GM12878 (cell line): ENCODE data around the gene CAMK2G. TPM values are rescaled to one million over a fixed set of nuclear protein-coding genes. Genes with fewer than 3 reads are reported as not detected.

Source experiments
- ATAC-seq: fragments of 200-7000 bp; cut with Tn5 transposase; 3 replicates; pipeline ENCODE4 v1.9.1; 2020; ENCODE audit warnings: mild to moderate bottlenecking, moderate library complexity
- BruUV-seq: library from RNA; stranded (reverse); fragments of 400-500 nt; replicated peaks from 2 replicates; lab custom pipeline; 2021; lab: Mats Ljungman, UMichigan
- CTCF ChIA-PET: fragments of 300-600 bp; sonication (Branson Sonifier 250); formaldehyde crosslinking; extraction: SDS; loops from one replicate; lab custom pipeline; 2021; ENCODE audit warnings: inconsistent platforms; lab: Yijun Ruan, JAX
- POLR2A ChIA-PET: fragments of 350-600 bp; formaldehyde crosslinking; extraction: SDS; loops from one replicate; lab custom pipeline; 2021; ENCODE audit warnings: inconsistent platforms; lab: Charles Lee
- RAD21 ChIA-PET: fragments of 300-600 bp; sonication (Branson Sonifier 250); formaldehyde crosslinking; loops from one replicate; lab custom pipeline; 2023; ENCODE audit warnings: antibody characterized with exemption; ENCODE audit not compliant: unreplicated experiment; lab: Charles Lee
- SMC1A ChIA-PET: fragments of 300-600 bp; sonication (Branson Sonifier 250); formaldehyde crosslinking; loops from one replicate; lab custom pipeline; 2023; ENCODE audit not compliant: unreplicated experiment, uncharacterized antibody; lab: Charles Lee
- DNase-seq: peaks from one replicate; pipeline ENCODE4 v3.0.0-alpha.2; 2011; ENCODE audit warnings: low read depth, low spot score
- FAIRE-seq: peaks from 3 replicates; lab custom pipeline; 2011; peaks lifted over from hg19 to GRCh38; lab: Jason Lieb, UNC
- H2AFZ ChIP-seq: 2 replicates; pipeline ENCODE4 v1.6.0; 2011; ENCODE audit warnings: low read depth, low read length, control low read depth; ENCODE audit not compliant: control insufficient read depth
- H3K27ac ChIP-seq: 2 replicates; pipeline ENCODE4 v1.5.1; 2011; ENCODE audit warnings: control low read depth; ENCODE audit not compliant: control insufficient read depth, insufficient read depth
- H3K27me3 ChIP-seq, 2 experiments: replicated peaks in 1 of 2; 2 replicates each; pipeline versions ENCODE4 v1.6.0 to v1.6.1; 2011; ENCODE audit warnings: low read length in 1 of 2; ENCODE audit not compliant: control insufficient read depth in 2 of 2, insufficient read depth in 2 of 2
- H3K36me3 ChIP-seq, 2 experiments: 2 replicates each; pipeline ENCODE4 v1.5.1; 2011; ENCODE audit warnings: low read length in 1 of 2; ENCODE audit not compliant: control insufficient read depth in 2 of 2, insufficient read depth in 2 of 2
- H3K4me1 ChIP-seq: 2 replicates; pipeline ENCODE4 v1.6.1; 2011; ENCODE audit warnings: mild to moderate bottlenecking, low read length, moderate library complexity, mixed read lengths; ENCODE audit not compliant: control insufficient read depth, insufficient read depth
- H3K4me2 ChIP-seq: 2 replicates; pipeline ENCODE4 v1.6.0; 2011; ENCODE audit warnings: control low read depth; ENCODE audit not compliant: control insufficient read depth, insufficient read depth
- H3K4me3 ChIP-seq: fragments of 200-600 bp; sonication (generic); 2 replicates; pipeline ENCODE4 v1.5.1; 2016
- H3K79me2 ChIP-seq: 2 replicates; pipeline ENCODE4 v1.6.0; 2011; ENCODE audit warnings: low read length; ENCODE audit not compliant: control insufficient read depth, insufficient read depth
- H3K9ac ChIP-seq: 2 replicates; pipeline ENCODE4 v1.8.0; 2011; ENCODE audit warnings: low read length, control low read depth, mixed read lengths; ENCODE audit not compliant: control insufficient read depth, insufficient read depth
- H3K9me3 ChIP-seq: replicated peaks from 3 replicates; pipeline ENCODE4 v1.5.1; 2011; ENCODE audit warnings: mild to moderate bottlenecking, low read length; ENCODE audit not compliant: control insufficient read depth, insufficient read depth
- H4K20me1 ChIP-seq: 2 replicates; pipeline ENCODE4 v1.6.0; 2011; ENCODE audit not compliant: control insufficient read depth, insufficient read depth
- CEBPZ ChIP-seq: fragments of 150-350 bp; IDR thresholded peaks from 2 replicates; pipeline ENCODE4 v1.6.1; 2016; ENCODE audit warnings: low read depth, low read length
- E2F8 ChIP-seq: fragments of 450-650 bp; IDR thresholded peaks from 2 replicates; pipeline ENCODE4 v1.6.1; 2018; ENCODE audit warnings: mild to moderate bottlenecking, low read depth, moderate library complexity; ENCODE audit not compliant: partially characterized antibody
- ELK1 ChIP-seq: IDR thresholded peaks from 2 replicates; pipeline ENCODE4 v1.6.1; 2012; ENCODE audit warnings: low read depth, low read length, improper control_type of control experiment
- KDM1A ChIP-seq: fragments of 200-600 bp; sonication (generic); IDR thresholded peaks from 2 replicates; pipeline ENCODE4 v1.6.1; 2016; ENCODE audit warnings: borderline replicate concordance
- MXI1 ChIP-seq: fragments of 150-350 bp; IDR thresholded peaks from 2 replicates; pipeline ENCODE4 v1.6.1; 2011; ENCODE audit warnings: low read depth, mild to moderate bottlenecking, inconsistent platforms, low read length, improper control_type of control experiment
- PKNOX1 ChIP-seq: fragments of 450-650 bp; IDR thresholded peaks from 2 replicates; pipeline ENCODE4 v1.6.1; 2016; ENCODE audit warnings: mild to moderate bottlenecking
- SIN3A ChIP-seq: IDR thresholded peaks from 2 replicates; pipeline ENCODE4 v1.6.1; 2012; ENCODE audit warnings: low read depth, low read length, improper control_type of control experiment
- SMAD5 ChIP-seq: IDR thresholded peaks from 2 replicates; pipeline ENCODE4 v1.6.1; 2016; ENCODE audit warnings: antibody characterized with exemption, low read depth
- SMC3 ChIP-seq: IDR thresholded peaks from 2 replicates; pipeline ENCODE4 v1.6.1; 2011; ENCODE audit warnings: low read length, improper control_type of control experiment, borderline replicate concordance
- ZNF24 ChIP-seq: fragments of 450-650 bp; IDR thresholded peaks from 2 replicates; pipeline ENCODE4 v1.6.1; 2017; ENCODE audit warnings: antibody characterized with exemption, mild to moderate bottlenecking
- ZNF274 ChIP-seq: IDR thresholded peaks from one replicate; pipeline ENCODE4 v1.8.0; 2011; ENCODE audit not compliant: insufficient read length, insufficient read depth
- WGBS: methylation state at CpG from one replicate; pipeline ENCODE4 v1.1.6; 2016; ENCODE audit warnings: low lambda C conversion rate; ENCODE audit not compliant: insufficient replicate concordance, insufficient coverage; ENCODE audit errors: missing lambda C conversion rate; 5-methylcytosine and 5-hydroxymethylcytosine counted together
- in situ Hi-C: fragments of 300-500 bp; cut with MboI; formaldehyde crosslinking; loops from 9 replicates; pipeline ENCODE4 v1.14.3; 2018; ENCODE audit warnings: mixed read lengths
- intact Hi-C: fragments of 100-400 bp; cut with micrococcal nuclease; formaldehyde crosslinking; loops from one replicate; pipeline ENCODE4 v1.14.2; 2022; ENCODE audit not compliant: unreplicated experiment
- polyA plus RNA-seq, 11 experiments: library from polyadenylated mRNA; depleted of rRNA in 4 of 11; unstranded in 6 of 11; stranded (reverse) in 5 of 11; fragments of >200 nt; fragmentation: Nextera tagmentation in 4 of 11; fragmentation: Illumina TruSeq in 1 of 11; extraction: Ambion mirVana in 4 of 11; extraction: Trizol in 1 of 11; gene quantifications; 1 replicate in 1 of 11; 2 replicates in 10 of 11; pipeline versions ENCODE4 v1.2.1 to v1.2.3, GENCODE V29; 2011 to 2016; ENCODE audit warnings: inconsistent platforms in 2 of 11, missing spikeins in 2 of 11, low read depth in 1 of 11
- total RNA-seq, 4 experiments: library from RNA; depleted of rRNA in 3 of 4; stranded (reverse); fragments of >200 nt in 3 of 4; fragmentation: Illumina TruSeq in 1 of 4; extraction: Trizol in 1 of 4; gene quantifications; 2 replicates each; pipeline versions ENCODE4 v1.2.1 to v1.2.3, GENCODE V29; 2013 to 2021

Gene CAMK2G
- total and polyA plus RNA-seq, 10 of the 15 experiments (the other 5 are each of a cell fraction or from before 2014, with no cell fraction given): 5.5 to 24.3 (median 16.9) TPM

- RAD21 ChIA-PET: interaction anchor here (1.3 kb wide), 1 partner anchor 43 kb away, joined by 4 read pairs; no protein-coding TSS in a partner anchor
- H4K20me1 ChIP-seq: no peaks in the 10 kb centered on the region
- CTCF ChIA-PET: interaction anchor here (0.6 to 1.0 kb wide), 2 partner anchors 10 to 428 kb away, joined by 3 read pairs; no protein-coding TSS in a partner anchor
- DNase-seq (no peak), FAIRE-seq (no peak), ATAC-seq (no peak)
- in situ Hi-C loops (no loop called here), intact Hi-C loops (no loop called here)
- no peaks in the 10 kb centered on the region for H3K4me1 ChIP-seq
- no peaks in the 10 kb centered on the region for H3K79me2 ChIP-seq
- no peak overlapping the region for H3K4me3 ChIP-seq
- BruUV-seq: no TSS peak
- peaks cover 0 to 4% of the 10 kb centered on the region in 2 experiments; a peak in 3 of 4 replicates for H3K36me3 ChIP-seq
- no peaks in the 10 kb centered on the region for H3K27me3 ChIP-seq
- H3K9ac ChIP-seq: no peak overlapping the region
- no peak overlapping the region for H2AFZ ChIP-seq
- H3K4me2 ChIP-seq: no peak overlapping the region
- SMC1A ChIA-PET: interaction anchor here (3.4 kb wide), 1 partner anchor 43 kb away, joined by 8 read pairs; no protein-coding TSS in a partner anchor
- no peak overlapping the region for H3K27ac ChIP-seq
- POLR2A ChIA-PET: interaction anchor here (0.6 kb wide), 1 partner anchor 272 kb away, joined by 6 read pairs; no protein-coding TSS in a partner anchor
- no peaks in the 10 kb centered on the region for H3K9me3 ChIP-seq
- 99% methylated on average over 10 of the region's 11 CpGs for WGBS
- no peak for TF ChIP-seq CEBPZ
- TF ChIP-seq E2F8: no peak
- no peak for TF ChIP-seq ZNF274
- TF ChIP-seq ELK1: no peak
- TF ChIP-seq SMC3: no peak
- no peak for TF ChIP-seq PKNOX1
- no peak for TF ChIP-seq ZNF24
- no peak for TF ChIP-seq MXI1
- TF ChIP-seq KDM1A: no peak
- TF ChIP-seq SMAD5: no peak
- no peak for TF ChIP-seq SIN3A
These were observed 37.9 kb downstream of the CAMK2G start for GRCh38 chr10:73836427-73836980.
